Panc1 (cell line): ENCODE data around the gene HNRNPK.

Experiments
- TF ChIP-seq, protein P1 (sequence below): fragments of 450-650 bp; IDR thresholded peaks from 2 replicates; pipeline ENCODE4 v1.5.1; 2017; ENCODE audit warnings: mild to moderate bottlenecking
- TF ChIP-seq, protein P2 (sequence below), 2 experiments: IDR thresholded peaks; 2 replicates each; pipeline ENCODE4 v1.6.1; 2011 to 2012; ENCODE audit warnings: low read depth in 2 of 2, control low read depth in 1 of 2, low read length in 1 of 2, mild to moderate bottlenecking in 1 of 2, moderate library complexity in 1 of 2; ENCODE audit not compliant: insufficient read depth in 1 of 2

DNA sequence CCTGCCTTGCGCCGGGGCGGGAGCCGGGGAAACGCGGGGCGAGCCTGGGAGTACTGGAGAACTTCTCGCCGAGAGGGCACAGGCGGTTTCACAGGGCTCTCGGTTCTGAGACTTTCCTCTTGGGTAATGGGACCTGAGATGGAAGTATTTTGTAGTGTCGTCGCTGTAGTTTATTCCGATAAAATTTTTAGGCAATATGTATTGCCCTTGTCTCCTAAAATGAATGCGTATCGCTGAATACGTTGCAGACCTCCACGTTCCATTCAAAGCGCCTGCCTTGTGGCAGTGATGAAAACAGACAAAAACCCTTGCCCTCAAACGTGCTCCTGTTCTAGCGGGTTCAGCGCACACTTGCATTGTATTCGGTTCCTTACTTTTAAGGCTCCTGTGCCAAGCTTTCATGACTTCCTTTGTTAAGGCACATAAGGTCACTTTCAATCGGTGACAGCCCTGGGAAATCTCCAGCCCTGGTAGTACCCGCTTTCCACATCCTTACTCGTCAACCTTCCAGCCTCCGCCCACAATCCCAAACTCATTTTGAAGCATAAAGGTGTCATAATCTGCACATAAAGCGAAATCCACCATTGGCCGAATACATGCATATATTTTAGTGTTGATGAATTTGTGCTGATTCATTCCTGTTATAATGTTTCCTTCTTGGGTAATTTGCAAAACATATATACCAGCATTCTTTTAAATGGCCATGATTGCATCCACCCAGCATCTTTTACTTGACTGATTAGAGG is 1.3 kb upstream of the HNRNPK start:
- TF ChIP-seq, protein P1, sequence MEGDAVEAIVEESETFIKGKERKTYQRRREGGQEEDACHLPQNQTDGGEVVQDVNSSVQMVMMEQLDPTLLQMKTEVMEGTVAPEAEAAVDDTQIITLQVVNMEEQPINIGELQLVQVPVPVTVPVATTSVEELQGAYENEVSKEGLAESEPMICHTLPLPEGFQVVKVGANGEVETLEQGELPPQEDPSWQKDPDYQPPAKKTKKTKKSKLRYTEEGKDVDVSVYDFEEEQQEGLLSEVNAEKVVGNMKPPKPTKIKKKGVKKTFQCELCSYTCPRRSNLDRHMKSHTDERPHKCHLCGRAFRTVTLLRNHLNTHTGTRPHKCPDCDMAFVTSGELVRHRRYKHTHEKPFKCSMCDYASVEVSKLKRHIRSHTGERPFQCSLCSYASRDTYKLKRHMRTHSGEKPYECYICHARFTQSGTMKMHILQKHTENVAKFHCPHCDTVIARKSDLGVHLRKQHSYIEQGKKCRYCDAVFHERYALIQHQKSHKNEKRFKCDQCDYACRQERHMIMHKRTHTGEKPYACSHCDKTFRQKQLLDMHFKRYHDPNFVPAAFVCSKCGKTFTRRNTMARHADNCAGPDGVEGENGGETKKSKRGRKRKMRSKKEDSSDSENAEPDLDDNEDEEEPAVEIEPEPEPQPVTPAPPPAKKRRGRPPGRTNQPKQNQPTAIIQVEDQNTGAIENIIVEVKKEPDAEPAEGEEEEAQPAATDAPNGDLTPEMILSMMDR: no peak
- TF ChIP-seq, protein P2, sequence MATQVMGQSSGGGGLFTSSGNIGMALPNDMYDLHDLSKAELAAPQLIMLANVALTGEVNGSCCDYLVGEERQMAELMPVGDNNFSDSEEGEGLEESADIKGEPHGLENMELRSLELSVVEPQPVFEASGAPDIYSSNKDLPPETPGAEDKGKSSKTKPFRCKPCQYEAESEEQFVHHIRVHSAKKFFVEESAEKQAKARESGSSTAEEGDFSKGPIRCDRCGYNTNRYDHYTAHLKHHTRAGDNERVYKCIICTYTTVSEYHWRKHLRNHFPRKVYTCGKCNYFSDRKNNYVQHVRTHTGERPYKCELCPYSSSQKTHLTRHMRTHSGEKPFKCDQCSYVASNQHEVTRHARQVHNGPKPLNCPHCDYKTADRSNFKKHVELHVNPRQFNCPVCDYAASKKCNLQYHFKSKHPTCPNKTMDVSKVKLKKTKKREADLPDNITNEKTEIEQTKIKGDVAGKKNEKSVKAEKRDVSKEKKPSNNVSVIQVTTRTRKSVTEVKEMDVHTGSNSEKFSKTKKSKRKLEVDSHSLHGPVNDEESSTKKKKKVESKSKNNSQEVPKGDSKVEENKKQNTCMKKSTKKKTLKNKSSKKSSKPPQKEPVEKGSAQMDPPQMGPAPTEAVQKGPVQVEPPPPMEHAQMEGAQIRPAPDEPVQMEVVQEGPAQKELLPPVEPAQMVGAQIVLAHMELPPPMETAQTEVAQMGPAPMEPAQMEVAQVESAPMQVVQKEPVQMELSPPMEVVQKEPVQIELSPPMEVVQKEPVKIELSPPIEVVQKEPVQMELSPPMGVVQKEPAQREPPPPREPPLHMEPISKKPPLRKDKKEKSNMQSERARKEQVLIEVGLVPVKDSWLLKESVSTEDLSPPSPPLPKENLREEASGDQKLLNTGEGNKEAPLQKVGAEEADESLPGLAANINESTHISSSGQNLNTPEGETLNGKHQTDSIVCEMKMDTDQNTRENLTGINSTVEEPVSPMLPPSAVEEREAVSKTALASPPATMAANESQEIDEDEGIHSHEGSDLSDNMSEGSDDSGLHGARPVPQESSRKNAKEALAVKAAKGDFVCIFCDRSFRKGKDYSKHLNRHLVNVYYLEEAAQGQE (IDR thresholded peaks at IDR 0.05; ENCODE audit: insufficient read depth in 1 of 2, low read depth in 2 of 2, low read length in 1 of 2): no peak
